ENCODE measurements around the gene ACVR1. TPM values are rescaled to one million over a fixed set of nuclear protein-coding genes. Genes with fewer than 3 reads are reported as not detected.
"Not testable (repeated sequence)": the region's sequence is repeated elsewhere in the genome, so short reads cannot be mapped to it uniquely, and the experiment has no call there.

ACVR1 gene
- total RNA-seq, 1 experiment from 2014 or later: 11.3 TPM

DNA sequence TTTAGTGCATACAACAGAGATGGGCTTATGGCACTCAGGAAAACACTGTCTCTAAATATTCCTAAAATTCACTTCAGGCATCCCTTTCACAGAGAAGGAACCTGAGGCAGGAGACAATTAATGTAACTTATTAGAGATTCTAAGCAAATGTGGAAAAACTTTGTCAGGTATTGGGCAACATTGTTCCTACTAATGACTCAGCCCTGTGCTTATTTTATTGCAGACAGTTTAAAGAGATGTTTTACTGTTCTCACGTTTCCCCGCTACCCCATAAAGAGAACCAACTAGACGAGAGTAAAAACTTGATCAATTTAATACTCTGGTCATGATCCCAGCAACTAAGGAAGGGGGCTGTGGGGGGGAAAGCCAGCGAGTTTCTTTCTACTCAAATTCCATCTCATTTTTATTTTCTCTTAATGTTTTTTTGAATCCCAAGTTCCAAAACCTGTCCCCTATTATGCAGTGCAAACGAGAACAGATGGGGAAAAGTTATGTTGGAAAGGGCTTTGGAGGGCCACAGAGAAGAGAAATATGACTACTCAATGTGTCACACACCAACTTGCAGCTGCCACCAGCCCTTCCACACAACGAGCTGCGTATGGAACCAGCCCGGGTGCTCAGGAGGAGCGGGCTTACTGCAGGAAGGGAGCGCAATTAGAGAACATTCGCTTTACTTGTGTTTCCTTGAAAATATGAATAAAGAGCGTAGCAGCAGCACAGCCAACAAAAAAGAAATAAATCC lies 18.7 kb upstream of the ACVR1 start:
- peak; percentile 37 for DNase-seq (ENCODE audit: low read depth)

DNA sequence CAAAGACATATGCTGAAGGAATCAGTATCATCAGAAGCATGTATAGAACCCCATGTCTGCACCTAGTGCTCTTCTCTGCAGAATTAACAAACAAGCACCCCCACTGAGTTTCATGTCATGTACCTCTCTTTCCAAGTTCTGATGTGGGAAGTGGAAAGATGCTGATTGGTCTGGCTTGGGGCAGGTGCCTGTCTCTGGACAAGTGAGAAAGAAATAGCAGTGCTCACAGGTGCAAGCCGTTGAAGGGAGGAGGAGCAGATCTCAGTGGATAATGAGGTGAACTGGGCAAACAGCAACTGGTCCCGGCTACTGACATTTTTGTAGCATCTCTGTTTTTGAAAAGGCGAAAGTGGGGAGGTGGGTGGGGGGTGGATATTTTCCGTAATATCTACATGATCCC lies 17.5 kb upstream of the ACVR1 start:
- DNase-seq (ENCODE audit: low read depth): no peak

DNA sequence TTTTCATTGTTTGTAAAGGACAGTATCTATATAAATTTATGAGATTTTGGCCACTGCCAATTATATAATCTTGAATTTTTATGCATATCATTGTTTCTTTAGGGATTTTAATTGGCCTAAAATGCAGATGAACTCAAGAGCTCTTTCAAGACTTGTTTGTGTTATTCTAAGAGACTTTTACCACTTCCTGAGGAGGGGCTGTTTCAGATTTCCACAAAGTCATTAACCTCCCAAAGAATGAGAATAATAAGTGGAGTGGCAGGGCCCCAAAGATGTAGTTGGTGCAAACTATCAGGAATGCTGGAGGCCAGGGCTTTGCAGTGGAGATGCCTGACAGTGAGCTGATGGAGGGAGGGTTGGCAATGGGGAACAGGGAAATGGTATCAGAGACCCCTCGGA lies 15.5 kb upstream of the ACVR1 start:
- no peak for DNase-seq (ENCODE audit: low read depth)

DNA sequence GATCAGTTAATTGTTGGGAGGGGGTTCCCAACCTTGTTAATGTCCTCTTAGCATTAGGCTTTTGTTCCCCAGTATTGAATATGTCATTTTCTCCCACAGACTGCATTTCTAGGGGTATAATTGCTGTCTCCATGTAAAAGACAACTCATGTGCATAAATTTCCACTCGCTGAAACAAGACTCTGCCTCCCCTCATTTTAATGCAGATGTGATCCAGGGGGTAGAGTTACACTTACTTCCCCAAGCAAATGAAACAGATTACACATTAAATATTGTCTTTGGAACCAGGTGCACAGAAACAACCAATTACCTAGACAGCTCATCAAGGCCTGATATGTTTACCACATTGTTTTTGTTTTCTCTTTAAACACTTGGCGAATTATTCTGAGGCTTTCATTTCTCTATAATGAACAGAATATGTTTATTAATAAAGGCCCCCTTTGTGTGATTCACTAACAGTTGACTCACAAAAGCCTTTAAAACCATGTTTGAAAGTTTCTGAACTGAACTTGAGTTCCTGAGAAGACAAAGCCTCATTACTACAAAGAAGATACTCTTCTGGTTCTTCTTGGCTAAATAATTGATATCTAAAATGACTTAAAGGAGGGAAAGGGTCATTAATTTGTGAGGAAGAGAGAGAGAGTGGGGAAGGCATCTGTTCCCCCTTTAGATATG lies 15.0 kb upstream of the ACVR1 start:
- DNase-seq (ENCODE audit: low read depth): no peak

DNA sequence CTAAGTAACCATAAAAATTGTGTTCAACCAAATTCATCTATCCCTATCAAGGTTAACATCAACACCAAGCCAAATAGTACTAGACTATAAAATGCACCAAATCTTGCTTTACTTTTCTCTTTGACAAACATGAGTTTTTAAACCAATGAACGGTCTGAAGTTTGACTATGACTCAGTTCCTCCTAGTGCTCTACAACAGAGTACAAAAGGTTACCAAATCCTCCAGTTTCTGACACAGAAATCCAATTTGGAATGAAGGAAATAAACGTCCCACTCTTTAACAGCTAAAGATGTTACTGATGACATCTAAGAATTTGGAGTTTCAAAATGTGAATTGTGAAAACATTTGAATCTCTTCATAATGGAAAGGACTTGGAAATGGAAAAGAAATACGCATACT lies 11.8 kb upstream of the ACVR1 start:
- DNase-seq (ENCODE audit: low read depth): no peak

DNA sequence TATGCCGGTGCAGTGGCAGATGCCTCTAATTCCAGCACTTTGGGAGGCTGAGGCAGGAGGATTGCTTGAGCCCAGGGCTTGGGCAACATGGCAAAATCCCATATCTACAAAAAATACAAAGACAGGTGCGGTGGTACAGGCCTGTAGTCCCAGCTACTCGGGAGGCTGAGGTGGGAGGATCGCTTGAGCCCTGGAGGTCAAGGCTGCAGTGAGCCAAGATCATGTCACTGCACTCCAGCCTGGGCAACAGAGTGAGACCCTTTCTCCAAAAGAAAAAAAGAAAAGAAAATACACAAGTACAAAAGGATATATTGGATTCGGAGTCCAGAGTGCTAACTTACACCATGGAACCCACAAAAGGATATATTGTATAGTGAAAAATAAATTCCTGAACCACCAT lies 8.4 kb upstream of the ACVR1 start:
- not testable (repeated sequence) for DNase-seq (ENCODE audit: low read depth)

DNA sequence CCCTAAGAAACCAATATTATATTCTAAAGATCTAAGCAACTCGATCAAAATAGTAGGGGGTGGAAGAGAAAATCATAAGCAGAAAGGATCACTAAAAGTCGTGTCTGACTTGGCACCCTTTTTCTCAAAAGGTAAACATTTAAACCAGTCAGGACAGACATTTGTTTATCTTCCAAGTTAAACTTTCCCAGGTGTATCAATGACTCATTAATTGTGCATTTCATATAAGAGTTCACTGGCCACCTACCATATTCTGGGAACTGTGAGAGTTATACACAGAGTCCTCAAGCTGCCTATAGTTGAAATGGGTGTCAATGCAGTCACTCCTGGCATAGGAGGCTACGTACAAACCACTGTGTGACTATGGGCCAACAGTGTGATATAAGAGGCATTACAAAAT lies 4.8 kb upstream of the ACVR1 start:
- DNase-seq (ENCODE audit: low read depth): no peak

DNA sequence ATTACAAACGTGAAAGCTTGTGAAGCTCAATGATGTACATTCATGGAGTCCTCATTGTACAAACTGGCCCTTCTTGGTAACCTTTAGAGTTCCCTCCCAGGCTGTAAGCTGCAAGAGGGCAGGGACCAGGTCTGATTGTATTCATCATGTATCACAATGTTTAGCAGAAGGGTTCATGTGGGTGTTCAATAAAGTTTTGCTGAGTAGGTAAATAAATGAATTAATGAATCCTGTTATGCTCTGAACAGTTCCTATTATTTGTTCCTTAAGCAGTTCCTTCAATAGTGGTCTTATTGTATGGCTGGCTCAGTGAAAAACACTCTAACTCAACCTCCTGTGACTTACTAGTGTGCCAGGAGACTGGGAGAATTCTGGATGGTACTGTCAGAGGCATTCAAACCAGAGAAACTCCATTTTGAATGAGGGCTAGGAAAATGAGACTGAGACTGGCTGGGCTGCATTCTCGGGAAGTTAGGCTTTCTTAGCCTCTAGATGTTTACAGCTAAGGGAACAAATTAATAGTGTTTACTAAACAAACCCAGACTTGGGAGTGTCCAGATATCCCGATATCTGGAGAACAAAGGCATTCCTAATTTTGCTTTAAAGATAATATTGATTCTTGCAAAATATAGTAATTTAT lies 1.8 kb upstream of the ACVR1 start:
- DNase-seq (ENCODE audit: low read depth): no peak

DNA sequence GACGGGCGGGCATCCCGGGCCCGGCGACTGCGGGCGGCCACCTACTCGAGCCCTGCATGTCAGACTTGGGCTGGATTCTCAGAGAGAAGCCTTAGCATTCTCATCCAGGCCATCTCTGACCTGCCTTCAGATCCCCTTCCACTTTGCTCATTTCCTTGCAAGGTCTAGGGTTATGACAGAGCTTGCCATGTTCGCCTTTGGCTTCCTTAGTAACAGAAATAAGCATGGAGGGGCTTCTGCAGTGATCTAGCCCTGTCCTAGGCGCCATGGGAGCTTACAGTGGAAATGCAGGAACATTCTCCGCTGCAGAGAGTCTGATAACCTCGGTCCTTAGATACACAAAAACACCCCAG lies 632 bp upstream of the ACVR1 start:
- DNase-seq (ENCODE audit: low read depth): no peak

DNA sequence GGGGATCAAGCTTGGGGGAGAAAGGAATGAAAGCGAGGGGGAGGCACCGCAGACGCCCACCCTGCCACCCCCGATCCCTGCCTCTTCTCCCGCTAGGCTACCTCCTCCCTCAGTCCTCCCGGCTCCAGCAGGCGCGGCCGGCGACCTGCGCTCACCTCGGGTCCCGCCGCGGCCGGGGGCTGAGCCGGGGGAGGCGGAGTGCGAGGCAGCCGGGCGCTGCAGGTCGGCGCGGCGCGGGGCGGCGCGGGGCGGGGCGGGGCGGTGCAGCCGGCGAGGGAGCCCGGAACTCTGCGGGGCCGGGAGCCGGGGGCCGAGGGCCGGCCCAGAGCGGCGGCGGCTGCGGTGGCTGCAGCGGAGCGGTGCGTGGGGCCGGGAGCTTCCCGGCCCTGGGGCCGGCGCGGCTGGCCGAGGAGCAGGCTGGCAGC lies 477 bp downstream of the ACVR1 start:
- no peak for DNase-seq (ENCODE audit: low read depth)

DNA sequence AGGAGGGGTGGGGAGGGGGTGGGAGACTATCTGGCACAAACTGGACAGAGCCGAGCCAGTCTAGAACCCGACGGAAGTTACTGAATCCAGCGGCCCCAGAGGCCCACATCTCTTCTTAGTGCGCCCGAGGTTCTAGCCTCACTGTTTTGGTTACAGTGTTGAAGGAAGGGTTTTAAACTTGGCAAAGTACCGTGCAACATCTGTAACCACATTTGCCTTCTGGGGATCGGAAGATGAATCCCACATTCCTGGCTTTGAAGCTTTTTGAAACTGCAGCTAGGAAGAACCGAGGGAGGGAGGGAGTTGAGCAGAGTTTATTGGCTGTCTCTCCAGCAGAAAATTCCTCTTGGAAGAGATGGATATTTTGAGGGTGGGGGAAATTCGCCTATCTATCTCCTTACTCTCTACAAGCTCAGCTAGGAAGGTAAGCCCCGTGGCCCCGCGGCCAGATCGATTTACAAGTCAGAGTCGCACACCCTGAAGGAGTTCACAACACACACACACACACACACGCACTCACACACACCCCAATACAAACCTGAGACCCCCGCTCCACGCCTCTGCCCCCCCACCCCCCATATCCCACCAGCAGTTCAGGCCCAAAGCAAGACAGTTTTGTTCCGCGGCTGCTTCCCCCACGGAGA lies 1.0 kb downstream of the ACVR1 start:
- DNase-seq (ENCODE audit: low read depth): peak; percentile 78

DNA sequence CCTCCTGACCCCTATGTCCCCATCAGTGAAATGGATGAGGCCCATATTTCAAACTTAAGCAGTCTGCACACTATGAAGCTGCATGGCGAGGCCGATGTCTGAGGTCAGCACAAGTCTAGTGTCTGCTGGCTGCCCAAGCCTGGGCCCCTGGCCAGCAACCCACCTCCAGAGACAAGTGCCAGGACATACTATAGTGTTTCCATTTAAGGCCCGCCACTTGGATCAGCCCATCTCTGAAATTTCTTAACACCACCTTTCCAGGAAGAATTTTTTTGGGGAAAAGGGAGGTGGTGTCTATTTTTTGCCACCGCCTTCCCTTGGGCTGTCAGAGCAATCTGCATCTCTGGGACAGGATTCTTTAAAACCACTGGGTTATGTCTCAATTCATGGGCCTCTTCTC lies 1.8 kb downstream of the ACVR1 start:
- DNase-seq (ENCODE audit: low read depth): no peak

DNA sequence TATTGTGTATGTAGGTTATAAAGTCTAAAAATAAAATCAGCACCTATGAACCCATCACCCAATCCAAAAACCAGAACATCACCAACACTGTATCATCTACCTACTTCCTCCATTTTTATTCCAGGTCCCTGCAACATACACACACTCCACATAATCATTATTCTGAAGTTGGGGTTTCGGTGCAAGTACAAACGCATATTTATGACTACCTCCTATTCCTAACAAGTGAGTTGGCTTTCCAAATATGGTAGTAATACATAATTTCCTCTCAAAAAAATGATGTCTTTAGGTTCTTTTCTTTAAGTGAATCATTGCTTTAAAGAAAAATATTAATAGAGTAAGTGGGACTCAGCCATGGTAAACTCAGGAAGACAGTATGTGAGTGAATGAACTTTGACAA lies 3.3 kb downstream of the ACVR1 start:
- DNase-seq (ENCODE audit: low read depth): no peak

DNA sequence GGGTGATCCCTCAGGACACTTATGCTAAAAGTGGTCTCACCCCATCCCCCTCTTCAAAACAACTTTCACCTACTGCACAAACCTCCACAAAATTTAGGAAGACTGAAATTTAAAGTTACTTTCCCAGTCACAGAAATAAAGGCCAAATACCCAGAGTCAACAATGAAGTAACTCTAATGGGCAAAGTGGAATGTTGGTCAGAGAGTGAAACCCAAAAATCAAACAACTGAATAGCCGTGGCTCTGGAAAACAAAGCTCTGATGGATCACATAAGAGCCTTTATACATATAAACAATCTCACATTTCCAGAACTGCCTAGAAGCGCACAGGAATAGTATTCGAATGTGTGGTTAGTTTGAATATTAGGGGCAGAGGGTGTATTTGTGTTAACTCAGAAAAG lies 4.7 kb downstream of the ACVR1 start:
- DNase-seq (ENCODE audit: low read depth): no peak

DNA sequence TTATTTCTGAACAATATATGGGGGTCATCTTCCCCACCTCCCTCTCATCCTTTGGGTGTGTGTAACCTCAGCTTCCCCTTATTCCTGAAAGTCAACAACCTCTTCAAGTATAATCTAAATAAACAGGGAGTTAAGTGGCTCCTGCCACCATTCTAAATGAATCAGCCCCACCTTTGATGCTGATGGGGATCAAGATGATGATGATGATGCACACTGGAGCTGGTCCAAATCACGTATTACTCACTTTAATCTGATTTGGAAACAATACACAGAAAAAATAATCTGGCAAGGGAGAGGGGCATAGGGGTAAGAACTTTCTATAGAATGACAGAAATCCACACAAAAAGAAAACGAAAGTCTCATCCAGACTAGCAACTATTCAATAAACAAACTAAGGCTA lies 7.1 kb downstream of the ACVR1 start:
- peak; percentile 23 for DNase-seq (ENCODE audit: low read depth)

DNA sequence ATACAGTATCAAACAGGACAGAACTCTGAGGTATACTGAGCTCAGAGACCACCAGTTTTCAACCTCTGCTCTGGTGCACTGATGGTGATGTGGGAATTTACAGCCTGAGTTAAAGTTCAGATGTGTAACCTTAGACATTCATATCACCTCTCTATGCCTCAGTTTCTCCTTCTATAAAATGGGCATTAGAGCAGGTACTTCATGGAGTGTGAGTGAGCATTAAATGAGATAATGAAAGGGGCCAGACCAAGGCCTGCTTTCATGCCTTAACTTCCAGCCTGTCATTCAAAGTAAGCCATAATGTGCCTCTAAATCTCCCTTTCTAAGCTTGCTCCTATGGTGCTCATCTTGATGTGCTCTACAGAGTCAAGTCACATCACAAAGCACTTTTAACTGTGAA lies 8.4 kb downstream of the ACVR1 start:
- DNase-seq (ENCODE audit: low read depth): no peak

DNA sequence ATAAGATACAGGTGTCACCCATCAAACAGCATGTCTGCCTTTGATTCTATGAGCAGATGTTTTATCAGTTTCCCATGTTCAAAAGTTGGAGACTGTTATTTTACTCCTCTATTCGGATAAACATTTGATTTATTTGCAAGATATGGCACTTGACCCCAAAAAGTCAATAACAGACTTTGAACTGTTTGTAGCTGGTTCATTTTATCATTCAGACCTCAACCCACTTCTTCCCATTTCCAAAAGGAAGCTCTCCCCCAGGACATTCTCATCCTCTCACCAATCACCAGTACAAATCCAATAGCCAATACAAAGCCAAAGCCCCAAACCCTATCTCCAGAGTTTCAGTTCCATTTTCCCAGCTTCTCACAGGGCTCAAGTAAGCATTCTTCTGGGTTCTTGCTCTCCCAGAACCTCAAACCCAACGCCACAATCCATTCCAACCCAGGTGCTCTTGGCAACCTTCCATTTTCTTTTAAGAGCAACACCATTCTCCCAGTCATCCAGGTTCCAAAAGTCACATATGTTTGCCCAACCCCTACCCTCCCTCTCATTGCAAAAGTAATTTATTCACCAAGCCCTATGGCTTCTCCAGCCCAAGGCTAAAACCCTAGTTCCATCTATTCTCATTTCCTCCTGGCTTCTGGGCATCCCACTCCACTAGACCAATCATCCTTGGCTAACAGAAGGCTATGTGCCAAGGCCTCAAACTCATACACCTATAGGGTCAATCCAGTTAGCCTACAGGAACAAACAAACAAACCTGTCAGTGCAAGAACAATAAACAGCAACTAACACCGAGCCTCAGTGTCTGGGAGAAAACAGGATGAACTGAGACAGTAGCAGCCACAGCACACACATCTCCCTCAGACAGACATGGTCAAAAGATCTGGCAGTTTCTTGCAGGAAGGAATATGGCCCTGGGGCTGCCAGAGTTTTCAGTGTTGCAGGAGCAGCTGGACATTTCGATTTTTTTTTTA lies 9.2 kb downstream of the ACVR1 start:
- DNase-seq (ENCODE audit: low read depth): no peak

DNA sequence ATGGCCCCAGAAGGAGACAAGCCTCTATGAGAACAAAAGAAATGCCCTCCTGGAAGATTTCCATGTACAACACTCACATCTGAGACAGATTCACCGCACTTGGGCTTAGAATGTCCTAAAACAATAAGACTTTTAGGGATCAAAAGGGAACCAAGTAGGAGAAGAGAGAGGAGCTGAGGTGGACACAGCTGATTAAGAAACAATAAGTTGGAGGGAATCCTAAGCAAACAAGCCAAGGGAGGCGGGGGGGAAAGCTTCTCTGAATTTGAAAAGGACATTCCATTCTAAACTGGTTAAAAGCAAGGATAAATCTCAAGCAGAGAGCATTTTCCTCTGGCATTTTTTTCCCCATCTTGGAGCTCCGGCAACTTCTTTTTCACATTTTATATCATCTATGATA lies 9.9 kb downstream of the ACVR1 start:
- DNase-seq (ENCODE audit: low read depth): no peak

DNA sequence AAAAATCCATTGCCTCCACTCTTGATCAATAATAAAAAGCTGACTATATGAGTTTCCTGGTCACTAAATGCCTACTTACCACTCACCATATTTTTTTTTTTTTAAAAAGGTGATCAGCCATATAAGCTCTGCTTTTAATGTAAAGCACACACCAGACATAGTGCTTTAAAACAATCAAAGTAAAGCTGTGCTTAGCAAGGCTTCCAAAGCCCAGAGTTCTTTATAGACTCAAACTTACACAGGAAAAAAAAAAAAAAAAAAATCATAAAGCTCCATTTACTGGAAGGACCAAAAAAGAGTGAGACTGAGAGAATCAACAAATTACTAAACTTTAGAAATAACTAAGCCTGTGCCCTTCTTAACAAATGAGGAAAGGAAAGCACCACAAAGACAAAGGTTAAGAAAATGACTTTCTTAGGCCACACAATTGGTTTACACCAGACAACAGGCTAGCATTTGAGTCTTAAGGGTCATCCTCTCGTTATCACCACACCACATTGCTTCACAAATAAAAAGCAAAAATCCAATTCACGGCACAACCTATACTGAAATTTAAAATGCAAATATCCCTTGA lies 11.2 kb downstream of the ACVR1 start:
- DNase-seq (ENCODE audit: low read depth): no peak

DNA sequence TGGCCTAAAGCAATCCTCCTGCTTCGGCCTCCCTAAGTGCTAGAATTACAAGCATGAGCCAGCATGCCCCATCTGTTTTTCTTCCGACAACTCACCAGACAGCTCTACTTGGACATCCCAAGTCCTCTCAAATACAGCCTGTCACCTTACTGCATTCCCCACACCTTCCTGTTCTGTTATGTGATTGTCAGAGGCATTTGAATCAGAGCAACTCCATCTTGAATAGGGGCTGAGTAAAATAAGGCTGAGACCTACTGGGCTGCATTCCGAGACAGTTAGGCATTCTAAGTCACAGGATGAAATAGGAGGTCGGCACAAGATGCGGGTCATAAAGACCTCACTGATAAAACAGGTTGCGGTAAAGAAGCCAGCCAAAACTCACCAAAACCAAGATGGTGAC lies 17.3 kb downstream of the ACVR1 start:
- DNase-seq (ENCODE audit: low read depth): no peak

DNA sequence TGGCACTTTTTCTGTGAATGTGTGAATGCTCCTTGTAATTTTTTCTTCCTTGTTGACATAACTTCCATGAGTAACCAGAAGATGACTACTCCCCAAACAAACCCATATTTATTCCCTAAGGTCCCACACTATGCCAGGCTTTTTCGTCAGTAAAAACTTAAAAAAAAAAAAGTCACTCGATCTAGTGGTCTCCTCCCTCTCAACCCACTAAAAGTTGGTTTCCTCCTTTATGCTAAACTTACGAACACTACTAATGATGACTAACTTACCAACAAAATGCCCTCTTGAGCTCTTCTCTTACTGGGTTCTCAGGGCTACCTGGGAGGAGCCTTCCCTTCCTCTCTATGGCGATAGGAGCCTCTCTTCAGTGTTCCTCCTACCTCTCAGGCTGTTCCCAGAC lies 18.2 kb downstream of the ACVR1 start:
- peak; percentile 28 for DNase-seq (ENCODE audit: low read depth)

All from Daoy (cell line).